ENCODE measurements around the gene HOXC6. TPM values are rescaled to one million over a fixed set of nuclear protein-coding genes. Genes with fewer than 3 reads are reported as not detected.

HOXC6 gene
- total and polyA plus RNA-seq, 8 donors, result 0.14 to 0.41 (median 0.28) TPM; not detected in 2

DNA sequence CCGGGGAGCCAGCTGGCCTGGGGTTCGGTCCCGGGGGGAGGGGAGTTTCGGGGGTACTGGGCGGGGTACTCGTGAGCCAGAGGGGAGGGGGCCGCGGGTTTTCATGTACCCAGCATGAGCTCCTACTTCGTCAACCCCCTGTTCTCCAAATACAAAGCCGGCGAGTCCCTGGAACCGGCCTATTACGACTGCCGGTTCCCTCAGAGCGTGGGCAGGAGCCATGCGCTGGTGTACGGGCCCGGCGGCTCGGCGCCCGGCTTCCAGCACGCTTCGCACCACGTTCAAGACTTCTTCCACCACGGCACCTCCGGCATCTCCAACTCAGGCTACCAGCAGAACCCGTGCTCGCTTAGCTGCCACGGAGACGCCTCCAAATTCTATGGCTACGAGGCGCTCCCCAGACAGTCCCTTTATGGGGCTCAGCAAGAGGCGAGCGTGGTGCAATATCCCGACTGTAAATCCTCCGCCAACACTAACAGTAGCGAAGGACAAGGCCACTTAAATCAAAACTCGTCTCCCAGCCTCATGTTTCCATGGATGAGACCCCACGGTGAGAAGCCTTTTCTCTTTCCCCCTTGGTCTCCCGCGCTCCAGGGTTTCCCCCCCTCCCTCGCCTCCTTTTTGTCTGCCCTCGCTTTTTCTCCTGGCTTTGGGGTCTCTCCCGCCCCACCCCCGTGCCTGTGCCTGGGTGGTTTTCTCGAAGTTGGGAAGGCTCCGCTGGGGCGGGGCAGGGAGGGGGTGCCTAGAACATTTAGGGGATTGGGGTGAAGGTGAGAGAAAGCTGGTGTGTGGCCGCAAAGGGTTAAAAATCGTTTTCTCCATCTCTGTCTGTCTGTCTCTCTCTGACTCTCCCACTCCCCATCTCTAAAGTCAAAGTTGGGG lies 18.8 kb upstream of the HOXC6 start:
- ATAC-seq (peak in 3 of 4 donors; percentile 33 to 60 (median 33)), FAIRE-seq (no peak), DNase-seq (no peak)
- Histone ChIP-seq H3K9me3 (no peaks in the 10 kb centered on the region), H3K27ac (no peak overlapping the region), H3K4me1 (peaks cover 0 to 5% (median 5%) of the 10 kb centered on the region in 3 donors), H3K27me3 (peaks cover 0 to 42% (median 7%) of the 10 kb centered on the region in 4 donors), H3K4me3 (peak overlapping the region in 2 of 4 donors; percentile 26 to 38), H3K36me3 (no peaks in the 10 kb centered on the region)
- TF ChIP-seq, protein P1, sequence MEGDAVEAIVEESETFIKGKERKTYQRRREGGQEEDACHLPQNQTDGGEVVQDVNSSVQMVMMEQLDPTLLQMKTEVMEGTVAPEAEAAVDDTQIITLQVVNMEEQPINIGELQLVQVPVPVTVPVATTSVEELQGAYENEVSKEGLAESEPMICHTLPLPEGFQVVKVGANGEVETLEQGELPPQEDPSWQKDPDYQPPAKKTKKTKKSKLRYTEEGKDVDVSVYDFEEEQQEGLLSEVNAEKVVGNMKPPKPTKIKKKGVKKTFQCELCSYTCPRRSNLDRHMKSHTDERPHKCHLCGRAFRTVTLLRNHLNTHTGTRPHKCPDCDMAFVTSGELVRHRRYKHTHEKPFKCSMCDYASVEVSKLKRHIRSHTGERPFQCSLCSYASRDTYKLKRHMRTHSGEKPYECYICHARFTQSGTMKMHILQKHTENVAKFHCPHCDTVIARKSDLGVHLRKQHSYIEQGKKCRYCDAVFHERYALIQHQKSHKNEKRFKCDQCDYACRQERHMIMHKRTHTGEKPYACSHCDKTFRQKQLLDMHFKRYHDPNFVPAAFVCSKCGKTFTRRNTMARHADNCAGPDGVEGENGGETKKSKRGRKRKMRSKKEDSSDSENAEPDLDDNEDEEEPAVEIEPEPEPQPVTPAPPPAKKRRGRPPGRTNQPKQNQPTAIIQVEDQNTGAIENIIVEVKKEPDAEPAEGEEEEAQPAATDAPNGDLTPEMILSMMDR (IDR thresholded peaks at IDR 0.05), result no peak
- 3 to 4% methylated on average over 51 of the region's 51 CpGs for WGBS, 2 donors
- intact Hi-C loops (cut with DNase I), result loop anchor here (5.0 to 10.0 kb wide), 3 partner anchors 185 to 198 kb away; no protein-coding TSS in a partner anchor

DNA sequence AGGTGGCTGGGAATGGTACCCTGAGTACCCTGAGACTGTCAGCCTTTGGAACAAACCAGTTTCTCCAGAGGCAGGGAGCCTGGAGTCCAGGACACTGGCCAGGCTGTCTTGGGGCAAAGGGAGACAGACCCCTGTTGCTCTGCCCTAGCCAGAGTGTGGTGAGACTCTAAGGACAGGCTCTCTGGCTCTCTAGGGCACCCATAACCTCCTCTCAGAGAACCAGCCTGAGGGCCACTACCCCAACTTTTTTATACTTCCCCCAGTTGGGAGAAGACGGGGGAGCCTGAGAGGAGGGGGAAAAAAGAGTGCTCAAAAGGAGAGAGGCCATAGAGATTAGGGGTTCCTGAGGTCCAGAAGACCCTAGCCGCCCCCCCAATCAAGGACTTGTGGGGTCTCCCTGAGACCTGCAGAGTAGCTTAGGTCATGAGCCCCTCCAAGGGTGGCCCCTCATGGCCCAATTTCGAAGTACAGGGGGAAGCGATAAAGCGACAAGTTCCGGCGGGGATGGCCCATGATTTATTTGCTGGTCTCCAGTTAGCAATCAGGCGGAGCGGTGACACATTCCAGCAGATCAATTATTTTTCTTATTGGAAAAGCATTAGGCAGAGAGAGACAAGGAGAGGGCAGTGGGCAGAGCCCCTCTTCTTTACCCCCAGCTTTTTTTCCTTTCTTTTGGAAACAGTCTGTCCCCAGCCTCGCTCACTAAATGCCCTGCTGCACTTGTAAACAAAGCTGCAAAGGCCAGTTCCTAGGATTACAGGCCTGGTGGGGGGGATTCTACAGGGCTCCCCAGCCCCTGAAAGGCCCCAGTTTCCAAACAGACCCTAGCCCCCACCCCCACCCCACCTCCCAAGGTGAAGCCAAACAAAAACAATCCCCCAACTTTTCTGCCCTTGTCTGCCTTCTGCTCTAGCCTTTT lies 17.9 kb upstream of the HOXC6 start:
- no peak for ATAC-seq
- TF ChIP-seq, protein P1 (IDR thresholded peaks at IDR 0.05), result no peak
- intact Hi-C loops (cut with DNase I), result no loop called here

DNA sequence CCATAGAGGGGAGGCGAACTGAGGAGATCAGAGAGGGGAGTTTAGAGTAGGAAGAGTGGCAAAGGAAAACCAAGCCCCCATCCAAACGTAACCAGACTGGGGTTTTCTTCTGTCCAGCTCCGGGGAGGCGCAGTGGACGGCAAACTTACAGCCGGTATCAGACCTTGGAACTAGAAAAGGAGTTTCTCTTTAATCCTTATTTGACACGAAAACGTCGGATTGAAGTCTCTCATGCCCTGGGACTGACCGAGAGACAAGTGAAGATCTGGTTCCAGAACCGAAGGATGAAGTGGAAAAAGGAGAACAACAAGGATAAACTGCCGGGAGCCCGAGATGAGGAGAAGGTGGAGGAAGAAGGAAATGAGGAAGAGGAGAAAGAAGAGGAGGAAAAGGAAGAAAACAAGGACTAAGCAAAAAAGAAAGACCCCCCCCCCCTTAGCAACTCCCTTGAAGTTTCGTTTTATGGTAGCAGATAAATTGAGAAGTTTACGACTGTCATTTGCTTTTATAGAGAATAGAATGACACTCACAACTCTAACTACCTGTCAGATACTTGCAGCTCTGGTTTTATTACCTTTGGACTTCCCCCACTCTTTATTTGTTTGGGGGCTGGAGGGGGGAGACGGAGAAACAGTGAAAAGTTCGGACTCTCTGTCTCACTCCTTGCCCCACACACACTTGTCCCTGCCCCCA lies 17.1 kb upstream of the HOXC6 start:
- no peak for DNase-seq
- no peak for FAIRE-seq
- intact Hi-C loops (cut with DNase I), result no loop called here
- TF ChIP-seq, protein P1 (IDR thresholded peaks at IDR 0.05), result no peak
- H3K36me3 ChIP-seq, result no peaks in the 10 kb centered on the region
- ATAC-seq, result no peak
- no peak overlapping the region for H3K4me3 ChIP-seq
- H3K4me1 ChIP-seq, result peaks cover 0 to 3% (median 2%) of the 10 kb centered on the region in 3 donors
- H3K27ac ChIP-seq, result no peak overlapping the region
- H3K27me3 ChIP-seq, result peaks cover 0 to 46% (median 14%) of the 10 kb centered on the region in 4 donors
- no peaks in the 10 kb centered on the region for H3K9me3 ChIP-seq
- WGBS, 2 donors, result 7 to 10% methylated on average over 17 of the region's 17 CpGs

More for the DNA sequence above, 17.9 kb upstream of the HOXC6 start:
- H3K36me3 ChIP-seq, result no peaks in the 10 kb centered on the region
- H3K9me3 ChIP-seq, result no peaks in the 10 kb centered on the region
- no peak overlapping the region for H3K27ac ChIP-seq
- FAIRE-seq (no peak), DNase-seq (no peak)
- peaks cover 0 to 5% (median 5%) of the 10 kb centered on the region in 3 donors for H3K4me1 ChIP-seq
- WGBS, 2 donors, result 25 to 26% methylated on average over 10 of the region's 10 CpGs
- H3K4me3 ChIP-seq, result no peak overlapping the region
- H3K27me3 ChIP-seq, result peaks cover 0 to 43% (median 10%) of the 10 kb centered on the region in 4 donors

DNA sequence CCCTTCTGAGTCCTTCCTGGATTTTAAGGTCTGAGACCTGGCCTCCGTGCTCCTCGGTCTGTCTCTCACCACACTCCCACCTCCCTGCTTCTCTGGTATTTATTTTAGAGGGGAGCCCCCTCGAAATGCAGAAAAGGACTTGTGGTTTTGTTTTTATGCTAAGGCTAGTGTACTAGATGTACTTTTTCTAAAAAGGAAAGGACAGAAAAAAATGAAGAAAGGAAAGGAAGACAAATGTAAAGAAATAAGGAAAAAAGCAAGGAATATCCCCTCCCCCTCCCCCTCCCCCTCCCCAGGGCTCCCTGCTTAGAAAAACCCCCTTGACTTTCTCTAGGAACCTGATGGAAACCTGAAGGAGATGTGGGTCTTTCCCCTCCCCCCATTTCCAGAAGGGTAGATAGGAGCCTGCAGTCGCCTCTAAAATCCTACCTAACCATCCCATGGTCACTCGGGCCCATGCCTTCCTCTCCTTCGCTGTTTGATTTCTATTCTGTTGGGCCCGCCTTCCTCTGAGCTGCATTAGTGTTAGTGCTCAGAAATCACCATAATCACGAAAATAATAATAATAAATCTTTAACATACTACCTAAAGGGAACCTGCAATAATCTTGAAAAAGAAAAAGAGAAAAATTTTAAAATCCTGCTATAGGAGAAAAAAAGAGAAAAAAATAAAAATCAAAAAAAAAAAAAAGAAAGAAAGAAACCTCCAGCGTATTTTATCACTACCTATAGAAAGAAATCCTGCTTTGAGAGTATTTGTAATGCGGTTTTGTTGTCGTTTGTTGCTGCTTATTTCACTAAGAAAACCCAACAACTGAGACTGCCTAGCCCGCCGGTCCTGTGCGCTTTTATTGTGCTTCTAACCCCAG lies 16.3 kb upstream of the HOXC6 start:
- ATAC-seq, result no peak
- Histone ChIP-seq H3K4me3 (no peak overlapping the region), H3K36me3 (no peaks in the 10 kb centered on the region), H3K9me3 (no peaks in the 10 kb centered on the region), H3K27ac (no peak overlapping the region), H3K27me3 (peaks cover 0 to 54% (median 13%) of the 10 kb centered on the region in 4 donors), H3K4me1 (peaks cover 0 to under 1% (median 0%) of the 10 kb centered on the region in 3 donors)
- no peak for DNase-seq
- no peak for FAIRE-seq
- TF ChIP-seq, protein P1 (IDR thresholded peaks at IDR 0.05), result no peak
- intact Hi-C loops (cut with DNase I), result no loop called here
- 26 to 31% methylated on average over 14 of the region's 14 CpGs for WGBS, 2 donors
